RWPE2 (cell line): Measurements from ENCODE around the gene TMEM134.
A peak's percentile ranks its signal among the peaks of the same experiment; 100 is the strongest.

ENCODE experiments used
- ATAC-seq: fragments of 200-7000 bp; cut with Tn5 transposase; 3 replicates; pipeline ENCODE4 v1.9.1; 2021; ENCODE audit warnings: low read depth
- DNase-seq: peaks from one replicate; pipeline ENCODE4 v3.0.0-alpha.2; 2020; ENCODE audit warnings: low spot score
- H3K27ac ChIP-seq: fragments of 450-650 bp; 2 replicates; pipeline ENCODE4 v1.5.1; 2017; ENCODE audit warnings: mild to moderate bottlenecking; ENCODE audit not compliant: poor library complexity, severe bottlenecking
- H3K27me3 ChIP-seq: fragments of 250-450 bp; sonication (Bioruptor Pico); 2 replicates; pipeline ENCODE4 v1.5.1; 2021; ENCODE audit warnings: mild to moderate bottlenecking, moderate library complexity; ENCODE audit not compliant: insufficient read depth, poor library complexity, severe bottlenecking
- H3K36me3 ChIP-seq: fragments of 250-450 bp; sonication (Bioruptor Pico); 2 replicates; pipeline ENCODE4 v1.5.1; 2020; ENCODE audit warnings: low read depth, mild to moderate bottlenecking, moderate library complexity
- H3K4me1 ChIP-seq: fragments of 250-450 bp; sonication (Bioruptor Pico); 2 replicates; pipeline ENCODE4 v1.5.1; 2021; ENCODE audit warnings: mild to moderate bottlenecking, moderate library complexity; ENCODE audit not compliant: insufficient read depth, poor library complexity, severe bottlenecking
- H3K4me3 ChIP-seq: fragments of 250-450 bp; sonication (Bioruptor Pico); 2 replicates; pipeline ENCODE4 v1.5.1; 2021; ENCODE audit warnings: mild to moderate bottlenecking, moderate library complexity; ENCODE audit not compliant: severe bottlenecking
- H3K9me3 ChIP-seq: fragments of 250-450 bp; sonication (Bioruptor Pico); 2 replicates; pipeline ENCODE4 v1.5.1; 2021; ENCODE audit warnings: mild to moderate bottlenecking, moderate library complexity; ENCODE audit not compliant: severe bottlenecking
- TF ChIP-seq, protein P1 (sequence below): fragments of 450-650 bp; IDR thresholded peaks from one replicate; pipeline ENCODE4 v1.5.1; 2017; ENCODE audit warnings: mild to moderate bottlenecking, moderate library complexity; ENCODE audit not compliant: poor library complexity, severe bottlenecking

The TMEM134 gene

DNA sequence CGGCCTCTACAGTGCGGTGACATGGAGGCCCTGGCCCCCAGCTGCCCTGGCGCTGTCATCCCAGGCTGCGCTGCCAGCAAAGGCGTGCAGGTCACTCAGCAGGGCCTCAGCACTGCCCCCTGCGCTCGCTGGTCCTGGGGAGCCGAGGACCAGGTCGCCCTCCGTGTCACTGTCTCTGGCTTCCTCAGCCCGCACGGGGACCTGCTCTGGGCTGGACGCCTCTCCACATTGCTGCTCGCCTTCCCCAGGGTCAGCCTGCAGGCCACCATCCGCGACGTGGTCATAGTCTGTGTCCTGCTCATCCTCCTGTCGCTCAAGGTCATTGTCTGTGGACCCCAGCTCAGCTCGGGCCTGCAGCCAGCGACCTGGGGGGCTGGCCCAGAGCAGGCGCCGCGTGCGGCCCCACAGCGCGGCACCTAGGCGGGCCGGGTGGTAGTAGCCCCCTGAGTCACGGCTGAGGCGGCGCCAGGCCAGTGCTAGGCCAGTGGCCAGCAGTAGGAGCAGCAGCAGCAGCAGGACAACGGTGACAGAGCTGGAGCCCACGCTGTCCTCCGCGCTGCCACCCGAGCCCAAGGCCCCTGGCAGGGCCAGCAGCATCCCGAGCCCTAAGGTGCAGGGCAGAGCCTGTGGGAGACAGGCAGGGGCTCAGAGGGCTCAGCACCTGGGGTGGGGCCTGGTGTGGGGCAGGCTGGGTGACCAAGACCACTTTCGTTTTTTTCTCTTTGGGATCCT, 33.2 kb downstream of the TMEM134 start:
- no peaks in the 10 kb centered on the region for H3K27me3 ChIP-seq
- DNase-seq (no peak), ATAC-seq (0 out of 3 replicates have a peak, but pooled peaks have one; percentile 2)
- H3K4me1 ChIP-seq = no peaks in the 10 kb centered on the region
- H3K27ac ChIP-seq = no peak overlapping the region
- TF ChIP-seq, protein P1, sequence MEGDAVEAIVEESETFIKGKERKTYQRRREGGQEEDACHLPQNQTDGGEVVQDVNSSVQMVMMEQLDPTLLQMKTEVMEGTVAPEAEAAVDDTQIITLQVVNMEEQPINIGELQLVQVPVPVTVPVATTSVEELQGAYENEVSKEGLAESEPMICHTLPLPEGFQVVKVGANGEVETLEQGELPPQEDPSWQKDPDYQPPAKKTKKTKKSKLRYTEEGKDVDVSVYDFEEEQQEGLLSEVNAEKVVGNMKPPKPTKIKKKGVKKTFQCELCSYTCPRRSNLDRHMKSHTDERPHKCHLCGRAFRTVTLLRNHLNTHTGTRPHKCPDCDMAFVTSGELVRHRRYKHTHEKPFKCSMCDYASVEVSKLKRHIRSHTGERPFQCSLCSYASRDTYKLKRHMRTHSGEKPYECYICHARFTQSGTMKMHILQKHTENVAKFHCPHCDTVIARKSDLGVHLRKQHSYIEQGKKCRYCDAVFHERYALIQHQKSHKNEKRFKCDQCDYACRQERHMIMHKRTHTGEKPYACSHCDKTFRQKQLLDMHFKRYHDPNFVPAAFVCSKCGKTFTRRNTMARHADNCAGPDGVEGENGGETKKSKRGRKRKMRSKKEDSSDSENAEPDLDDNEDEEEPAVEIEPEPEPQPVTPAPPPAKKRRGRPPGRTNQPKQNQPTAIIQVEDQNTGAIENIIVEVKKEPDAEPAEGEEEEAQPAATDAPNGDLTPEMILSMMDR = no peak
- peaks cover 42% of the 10 kb centered on the region for H3K36me3 ChIP-seq
- H3K9me3 ChIP-seq = no peaks in the 10 kb centered on the region
- no peak overlapping the region for H3K4me3 ChIP-seq

DNA sequence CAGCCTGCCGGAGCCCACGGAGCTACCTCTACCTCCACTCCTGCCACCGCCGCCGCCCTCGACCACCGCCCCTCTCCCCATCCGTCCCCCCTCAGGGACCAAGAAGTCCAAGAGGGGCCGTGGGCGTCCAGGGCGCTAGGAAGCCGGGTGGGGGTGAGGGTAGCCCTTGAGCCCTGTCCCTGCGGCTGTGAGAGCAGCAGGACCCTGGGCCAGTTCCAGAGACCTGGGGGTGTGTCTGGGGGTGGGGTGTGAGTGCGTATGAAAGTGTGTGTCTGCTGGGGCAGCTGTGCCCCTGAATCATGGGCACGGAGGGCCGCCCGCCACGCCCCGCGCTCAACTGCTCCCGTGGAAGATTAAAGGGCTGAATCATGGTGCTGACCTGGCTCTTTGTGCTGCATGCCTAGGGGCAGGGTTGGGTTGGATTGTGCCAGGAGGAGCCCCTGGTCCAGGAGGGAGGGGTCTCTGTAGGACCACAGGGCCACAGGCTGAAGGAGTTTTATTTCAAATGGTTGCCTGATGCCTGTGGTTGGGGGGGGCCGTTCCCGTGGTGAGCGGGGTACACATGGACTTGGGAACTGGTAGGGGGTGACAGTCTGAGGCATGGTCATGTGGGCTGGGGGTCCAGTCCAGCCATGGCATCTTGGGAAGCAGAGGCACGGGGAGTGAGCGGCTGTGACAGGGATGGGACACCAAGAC, 33.9 kb downstream of the TMEM134 start:
- Histone ChIP-seq H3K4me3 (no peak overlapping the region), H3K36me3 (peaks cover 49% of the 10 kb centered on the region), H3K27me3 (no peaks in the 10 kb centered on the region), H3K9me3 (no peaks in the 10 kb centered on the region), H3K4me1 (no peaks in the 10 kb centered on the region), H3K27ac (no peak overlapping the region)
- TF ChIP-seq, protein P1 = no peak
- ATAC-seq = peak; percentile 26; the same call in 1 of the 3 replicates
- DNase-seq = no peak

DNA sequence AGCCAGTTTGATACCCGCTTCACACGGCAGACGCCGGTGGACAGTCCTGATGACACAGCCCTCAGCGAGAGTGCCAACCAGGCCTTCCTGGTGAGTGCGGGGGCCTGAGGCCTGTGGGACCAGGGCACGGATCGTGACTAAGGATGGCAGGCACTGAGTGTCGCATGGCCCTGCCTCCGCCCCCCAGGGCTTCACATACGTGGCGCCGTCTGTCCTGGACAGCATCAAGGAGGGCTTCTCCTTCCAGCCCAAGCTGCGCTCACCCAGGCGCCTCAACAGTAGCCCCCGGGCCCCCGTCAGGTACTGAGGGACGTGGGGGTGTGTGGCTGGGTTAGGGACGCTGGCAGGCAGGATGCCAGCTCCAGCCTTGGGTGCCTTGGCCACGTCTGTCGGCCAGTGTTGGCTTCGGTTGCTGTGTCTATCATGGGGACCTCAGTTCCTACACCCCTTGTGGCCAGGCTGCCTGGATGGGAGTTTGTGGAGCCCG, 34.6 kb downstream of the TMEM134 start:
- DNase-seq (no peak), ATAC-seq (no peak)
- peaks cover 55% of the 10 kb centered on the region for H3K36me3 ChIP-seq
- TF ChIP-seq, protein P1 = no peak
- H3K4me3 ChIP-seq = no peak overlapping the region
- H3K4me1 ChIP-seq = peaks cover 1% of the 10 kb centered on the region
- no peaks in the 10 kb centered on the region for H3K27me3 ChIP-seq
- no peak overlapping the region for H3K27ac ChIP-seq
- no peaks in the 10 kb centered on the region for H3K9me3 ChIP-seq

DNA sequence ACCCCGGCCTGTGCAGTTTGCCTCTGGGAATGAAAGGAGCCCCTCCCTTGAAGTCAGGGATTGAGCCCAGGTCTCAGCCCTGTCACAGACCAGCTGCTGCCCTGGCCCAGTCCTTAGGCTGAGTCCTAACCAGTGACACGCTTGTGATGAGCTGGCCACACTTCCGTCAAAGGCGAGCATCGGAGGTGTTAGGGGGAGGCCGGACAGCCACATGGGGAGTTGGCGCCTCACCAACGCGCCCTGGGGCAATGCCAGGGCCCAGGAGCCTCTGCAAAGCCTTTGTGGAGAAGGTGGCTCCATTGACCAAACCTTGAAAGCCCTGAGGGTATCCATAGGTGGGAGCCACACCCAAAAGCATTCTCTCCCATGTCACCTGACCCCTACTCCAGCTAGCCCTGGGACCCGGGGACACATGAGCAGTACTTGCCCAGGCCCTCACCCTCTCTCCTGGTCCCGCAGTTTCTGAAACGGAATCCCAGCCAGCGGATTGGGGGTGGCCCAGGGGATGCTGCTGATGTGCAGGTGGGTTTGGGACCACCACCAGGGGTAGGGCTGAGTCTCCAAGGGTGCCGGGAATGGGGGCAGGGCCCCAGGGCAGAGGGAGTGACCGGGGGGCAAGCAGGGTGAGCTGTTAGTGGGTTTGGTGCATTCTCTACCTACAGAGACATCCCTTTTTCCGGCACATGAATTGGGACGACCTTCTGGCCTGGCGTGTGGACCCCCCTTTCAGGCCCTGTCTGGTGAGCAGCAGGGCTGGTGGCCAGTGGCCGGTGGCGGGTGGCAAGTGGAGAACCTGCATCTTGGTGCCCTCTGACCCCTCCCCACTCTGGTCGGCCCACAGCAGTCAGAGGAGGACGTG, 35.3 kb downstream of the TMEM134 start:
- H3K27ac ChIP-seq = no peak overlapping the region
- ATAC-seq = no peak
- H3K9me3 ChIP-seq = no peaks in the 10 kb centered on the region
- no peaks in the 10 kb centered on the region for H3K27me3 ChIP-seq
- peaks cover 58% of the 10 kb centered on the region for H3K36me3 ChIP-seq
- TF ChIP-seq, protein P1 = no peak
- no peak overlapping the region for H3K4me3 ChIP-seq
- peaks cover 4% of the 10 kb centered on the region for H3K4me1 ChIP-seq
- DNase-seq = no peak
